HG03039 (cell line): ENCODE results near the gene JMJD1C.

Experiments used
- ATAC-seq: cut with Tn5 transposase; IDR thresholded peaks from one replicate; pipeline ENCODE4 v1.9.1; 2021; ENCODE audit warnings: mild to moderate bottlenecking, moderate library complexity; ENCODE audit not compliant: unreplicated experiment

JMJD1C gene

GRCh38 chr10:63146503-63146902 is 319.3 kb downstream of the JMJD1C start:
- no peak for ATAC-seq

GRCh38 chr10:63145782-63146181 is 320.0 kb downstream of the JMJD1C start:
- ATAC-seq, result no peak

GRCh38 chr10:63143987-63144386 is 321.8 kb downstream of the JMJD1C start:
- ATAC-seq, result no peak

GRCh38 chr10:63142136-63142535 is 323.6 kb downstream of the JMJD1C start:
- no peak for ATAC-seq

- no peak for ATAC-seq
These were observed 325.7 kb downstream of the JMJD1C start for GRCh38 chr10:63140077-63140476.

- ATAC-seq, result no peak
These were observed 328.5 kb downstream of the JMJD1C start for GRCh38 chr10:63137306-63137705.

GRCh38 chr10:63133821-63134557 is 331.8 kb downstream of the JMJD1C start:
- no peak for ATAC-seq

- peak; percentile 96 for ATAC-seq
These were observed 332.5 kb downstream of the JMJD1C start, which contains the start of gene NRBF2 for GRCh38 chr10:63133056-63133820. Gene NRBF2 (plus strand): TSS chr10:63133328. CDS start chr10:63133471, 143 bp downstream.

GRCh38 chr10:63132651-63133055 is 333.1 kb downstream of the JMJD1C start:
- ATAC-seq, result no peak

- ATAC-seq, result no peak
These were observed 335.9 kb downstream of the JMJD1C start for GRCh38 chr10:63129888-63130287.

GRCh38 chr10:63128443-63128842 is 337.3 kb downstream of the JMJD1C start:
- ATAC-seq, result no peak

- ATAC-seq, result no peak
These were observed 340.3 kb downstream of the JMJD1C start for GRCh38 chr10:63125459-63125858.

GRCh38 chr10:63123727-63124362 is 341.9 kb downstream of the JMJD1C start:
- ATAC-seq, result no peak

- ATAC-seq, result no peak
These were observed 345.2 kb downstream of the JMJD1C start for GRCh38 chr10:63120554-63120953.

- no peak for ATAC-seq
These were observed 346.7 kb downstream of the JMJD1C start for GRCh38 chr10:63119041-63119440.
